ENCODE measurements around the gene DGCR8. TPM values are rescaled to one million over a fixed set of nuclear protein-coding genes. Genes with fewer than 3 reads are reported as not detected.

DGCR8 gene
- total and polyA plus RNA-seq, 12 donors = 8.3 to 26.3 (median 14.0) TPM

- ATAC-seq = no peak
- 77 to 81% methylated on average over 12 to 14 of the region's 14 CpGs for WGBS, 2 donors
- Histone ChIP-seq H3K27me3 (peaks cover 0 to 4% (median 0%) of the 10 kb centered on the region in 7 donors), H3K9me3 (no peaks in the 10 kb centered on the region), H3K4me3 (no peak within 1 kb of the TSS), H3K27ac (no peak within 1 kb of the TSS), H3K4me1 (peaks cover 0 to 4% (median 2%) of the 10 kb centered on the region in 9 donors), H3K36me3 (peaks cover 0 to 6% (median 0%) of the 10 kb centered on the region in 9 donors)
- no peak for TF ChIP-seq CTCF (IDR thresholded peaks at IDR 0.05)
- intact Hi-C loops (cut with DNase I) = loop anchor here in 1 of 10 donors (10.0 kb wide), 1 partner anchor 54 kb away; no protein-coding TSS in a partner anchor
- DNase-seq = no peak
These were observed 70.6 kb downstream of the DGCR8 start, which contains the start of gene CCDC188 for GRCh38 chr22:20150381-20151275. Gene CCDC188, minus strand, starts transcription at chr22:20151055. Its CDS starts 69 bp downstream, at chr22:20150986.

GRCh38 chr22:20151276-20151588 lies 71.2 kb downstream of the DGCR8 start:
- Histone ChIP-seq H3K36me3 (no peaks in the 10 kb centered on the region), H3K27me3 (peaks cover 0 to 7% (median 0%) of the 10 kb centered on the region in 7 donors), H3K4me3 (no peak overlapping the region), H3K9me3 (no peaks in the 10 kb centered on the region), H3K4me1 (peaks cover 0 to 6% (median 3%) of the 10 kb centered on the region in 9 donors), H3K27ac (no peak overlapping the region)
- 92 to 93% methylated on average over 4 of the region's 4 CpGs for WGBS, 2 donors
- intact Hi-C loops (cut with DNase I) = loop anchor here in 1 of 10 donors (10.0 kb wide), 1 partner anchor 54 kb away; no protein-coding TSS in a partner anchor
- DNase-seq = no peak
- no peak for ATAC-seq
- TF ChIP-seq CTCF (IDR thresholded peaks at IDR 0.05) = no peak

GRCh38 chr22:20152464-20152890 lies 72.4 kb downstream of the DGCR8 start:
- H3K4me1 ChIP-seq = peaks cover 0 to 7% (median 4%) of the 10 kb centered on the region in 9 donors
- H3K9me3 ChIP-seq = no peaks in the 10 kb centered on the region
- no peak for DNase-seq
- ATAC-seq = no peak
- 79 to 88% methylated on average over 14 of the region's 14 CpGs for WGBS, 2 donors
- H3K4me3 ChIP-seq = no peak overlapping the region
- intact Hi-C loops (cut with DNase I) = loop anchor here in 1 of 10 donors (10.0 kb wide), 1 partner anchor 52 kb away; no protein-coding TSS in a partner anchor
- no peak for TF ChIP-seq CTCF (IDR thresholded peaks at IDR 0.05)
- peaks cover 0 to 7% (median 0%) of the 10 kb centered on the region in 7 donors for H3K27me3 ChIP-seq
- no peak overlapping the region for H3K27ac ChIP-seq
- H3K36me3 ChIP-seq = no peaks in the 10 kb centered on the region

- Histone ChIP-seq H3K27ac (no peak overlapping the region), H3K4me1 (peaks cover 0 to 7% (median 4%) of the 10 kb centered on the region in 9 donors), H3K27me3 (peaks cover 0 to 7% (median 0%) of the 10 kb centered on the region in 7 donors), H3K36me3 (no peaks in the 10 kb centered on the region), H3K4me3 (no peak overlapping the region), H3K9me3 (no peaks in the 10 kb centered on the region)
- WGBS, 2 donors = 63 to 66% methylated on average over 16 of the region's 16 CpGs
- intact Hi-C loops (cut with DNase I) = loop anchor here in 1 of 10 donors (10.0 kb wide), 1 partner anchor 51 kb away; no protein-coding TSS in a partner anchor
- ATAC-seq = no peak
- no peak for TF ChIP-seq CTCF (IDR thresholded peaks at IDR 0.05)
- no peak for DNase-seq
These were observed 73.9 kb downstream of the DGCR8 start for GRCh38 chr22:20153945-20154344.

Measured in heart right ventricle (tissue), 16 donors.